Activated CD4-positive, alpha-beta T cell treated with anti-CD3 and anti-CD28 coated beads for 48 hours (primary cell): ENCODE results near the gene TESPA1.
A peak's percentile ranks its signal among the peaks of the same experiment; 100 is the strongest.
"Not testable (repeated sequence)": the region's sequence is repeated elsewhere in the genome, so short reads cannot be mapped to it uniquely, and the experiment has no call there.

ENCODE experiments used
- DNase-seq: peaks from one replicate; pipeline ENCODE4 v3.0.0-alpha.2; 2020

Gene TESPA1

GRCh38 chr12:54984658-54985376 is at the start of gene TESPA1:
Gene TESPA1 (minus strand): TSS chr12:54984762. CDS start chr12:54974562, 10,200 bp downstream.
- DNase-seq = peak; percentile 89

- DNase-seq = no peak
Measured at GRCh38 chr12:55034218-55034617, 49.7 kb upstream of the TESPA1 start.

- no peak for DNase-seq
Measured at GRCh38 chr12:55025508-55025907, 40.9 kb upstream of the TESPA1 start.

- no peak for DNase-seq
Measured at GRCh38 chr12:55024575-55024974, 40.0 kb upstream of the TESPA1 start.

GRCh38 chr12:55019784-55020183 is 35.2 kb upstream of the TESPA1 start, which contains the start of gene NEUROD4:
Gene NEUROD4 (plus strand): TSS chr12:55019974. CDS start chr12:55026440, 6,466 bp downstream.
- peak; percentile 29 for DNase-seq

- DNase-seq = no peak
Measured at GRCh38 chr12:55017416-55017925, 32.9 kb upstream of the TESPA1 start.

- DNase-seq = no peak
Measured at GRCh38 chr12:55008944-55009585, 24.5 kb upstream of the TESPA1 start.

- DNase-seq = no peak
Measured at GRCh38 chr12:55002355-55002754, 17.8 kb upstream of the TESPA1 start.

- DNase-seq = no peak
Measured at GRCh38 chr12:55001198-55001868, 16.8 kb upstream of the TESPA1 start.

- no peak for DNase-seq
Measured at GRCh38 chr12:54998958-54999510, 14.5 kb upstream of the TESPA1 start.

GRCh38 chr12:54997929-54998522 is 13.5 kb upstream of the TESPA1 start:
- no peak for DNase-seq

- no peak for DNase-seq
Measured at GRCh38 chr12:54996205-54996604, 11.6 kb upstream of the TESPA1 start.

GRCh38 chr12:54993181-54993835 is 8.7 kb upstream of the TESPA1 start:
- DNase-seq = peak; percentile 57

- no peak for DNase-seq
Measured at GRCh38 chr12:54991991-54992375, 7.4 kb upstream of the TESPA1 start.

- peak; percentile 54 for DNase-seq
Measured at GRCh38 chr12:54991161-54991990, 6.8 kb upstream of the TESPA1 start.

GRCh38 chr12:54989829-54990228 is 5.3 kb upstream of the TESPA1 start:
- no peak for DNase-seq

- DNase-seq = no peak
Measured at GRCh38 chr12:54988402-54989054, 4.0 kb upstream of the TESPA1 start.

GRCh38 chr12:54987611-54988231 is 3.2 kb upstream of the TESPA1 start:
- no peak for DNase-seq

- not testable (repeated sequence) for DNase-seq
Measured at GRCh38 chr12:54986773-54987172, 2.2 kb upstream of the TESPA1 start.

- peak; percentile 47 for DNase-seq
Measured at GRCh38 chr12:54983536-54984101, 943 bp downstream of the TESPA1 start.
